HG03565 (cell line): Measurements from ENCODE around the gene TOP2A.
"Not testable (repeated sequence)": the region's sequence is repeated elsewhere in the genome, so short reads cannot be mapped to it uniquely, and the experiment has no call there.

Source experiments
- ATAC-seq: cut with Tn5 transposase; IDR thresholded peaks from one replicate; pipeline ENCODE4 v1.9.1; 2021; ENCODE audit warnings: mild to moderate bottlenecking, moderate library complexity; ENCODE audit not compliant: unreplicated experiment

TOP2A gene

GRCh38 chr17:40377832-40378231, 39.9 kb downstream of the TOP2A start:
- ATAC-seq: no peak

DNA sequence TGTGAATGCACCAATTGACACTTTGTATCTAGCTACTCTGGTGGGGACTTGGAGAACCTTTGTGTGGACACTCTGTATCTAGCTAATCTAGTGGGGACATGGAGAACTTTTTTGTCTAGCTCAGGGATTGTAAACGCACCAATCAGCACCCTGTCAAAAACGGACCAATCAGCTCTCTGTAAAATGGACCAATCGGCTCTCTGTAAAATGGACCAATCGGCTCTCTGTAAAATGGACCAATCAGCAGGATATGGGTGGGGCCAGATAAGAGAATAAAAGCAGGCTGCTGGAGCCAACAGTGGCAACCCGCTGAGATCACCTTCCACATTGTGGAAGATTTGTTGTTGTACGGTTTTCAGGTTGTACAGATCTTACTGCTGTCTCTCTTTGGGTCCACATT, 41.2 kb downstream of the TOP2A start:
- not testable (repeated sequence) for ATAC-seq

GRCh38 chr17:40375786-40376185, 41.9 kb downstream of the TOP2A start:
- ATAC-seq: not testable (repeated sequence)

DNA sequence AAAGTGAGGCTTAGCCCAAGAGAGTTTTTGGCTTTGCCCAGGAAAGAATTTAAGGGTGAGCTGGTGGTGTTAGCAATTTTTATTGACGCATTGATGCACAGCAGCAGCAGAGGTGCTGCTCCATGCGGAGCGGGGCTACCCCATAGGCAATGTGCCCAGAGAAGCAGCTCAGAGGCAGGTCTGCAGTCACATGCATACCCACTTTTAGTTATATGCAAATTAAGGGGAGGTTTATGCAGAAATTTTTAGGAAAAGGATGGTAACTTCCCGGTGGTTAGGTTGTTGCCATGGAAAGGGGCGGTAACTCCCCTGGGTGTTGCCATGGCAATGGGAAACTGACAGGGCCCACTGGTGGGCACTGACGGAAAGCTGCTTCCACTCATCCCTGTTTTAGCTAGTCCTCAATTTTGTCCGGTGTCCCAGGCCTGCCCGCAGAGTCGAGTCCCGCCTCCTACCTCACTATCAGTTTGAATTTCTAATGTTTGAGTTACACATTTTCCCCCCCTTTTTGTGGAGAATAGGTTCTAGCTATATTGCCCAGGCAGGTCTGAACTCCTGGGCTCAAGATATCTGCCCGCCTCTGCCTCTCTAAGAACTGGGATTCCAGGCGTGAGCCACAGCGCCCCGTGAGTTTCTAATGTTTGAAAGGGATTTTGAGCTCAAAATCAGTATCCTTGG, 42.7 kb downstream of the TOP2A start:
- no peak for ATAC-seq

- no peak for ATAC-seq
Measured at GRCh38 chr17:40373999-40374398, 43.7 kb downstream of the TOP2A start.

DNA sequence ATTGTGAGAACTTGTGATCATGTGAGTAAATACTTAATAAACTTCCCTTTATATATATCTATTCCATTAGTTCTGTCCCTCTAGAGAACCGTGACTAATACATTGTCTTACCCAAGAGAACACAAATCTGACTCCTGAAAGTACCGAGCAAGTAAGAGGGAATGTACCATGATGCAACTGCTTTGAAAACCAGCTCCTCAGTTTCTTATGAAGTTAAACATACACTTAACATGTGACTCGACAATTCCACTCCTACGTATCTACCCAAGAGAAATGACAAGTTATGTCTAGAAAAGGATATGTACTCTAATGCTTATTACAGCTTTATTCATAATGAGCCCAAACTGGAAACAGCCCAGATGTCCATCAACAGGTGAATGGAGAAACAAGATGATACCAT, 44.4 kb downstream of the TOP2A start:
- no peak for ATAC-seq

- not testable (repeated sequence) for ATAC-seq
Measured at GRCh38 chr17:40372644-40373043, 45.1 kb downstream of the TOP2A start.

- ATAC-seq: no peak
Measured at GRCh38 chr17:40372031-40372430, 45.7 kb downstream of the TOP2A start.

- no peak for ATAC-seq
Measured at GRCh38 chr17:40371261-40371929, 46.3 kb downstream of the TOP2A start.

GRCh38 chr17:40369923-40370322, 47.8 kb downstream of the TOP2A start:
- no peak for ATAC-seq

DNA sequence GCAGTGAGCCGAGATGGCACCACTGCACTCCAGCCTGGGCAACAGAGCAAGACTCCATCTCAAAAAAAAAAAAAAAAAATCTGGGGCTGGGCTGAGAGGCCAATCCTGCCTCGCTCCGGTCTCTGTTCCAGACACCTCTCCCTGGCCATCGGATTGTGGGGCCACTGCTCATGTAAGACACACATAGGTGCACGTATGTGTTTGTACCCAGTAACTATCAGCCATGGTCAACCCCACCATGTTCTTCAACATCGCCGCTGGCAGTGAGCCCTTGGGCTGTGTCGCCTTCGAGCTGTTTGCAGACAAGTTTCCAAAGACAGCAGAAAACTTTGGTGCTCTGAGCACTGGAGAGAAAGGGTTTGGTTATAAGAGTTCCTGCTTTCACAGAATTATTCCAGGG, 50.0 kb downstream of the TOP2A start:
- ATAC-seq: not testable (repeated sequence)

DNA sequence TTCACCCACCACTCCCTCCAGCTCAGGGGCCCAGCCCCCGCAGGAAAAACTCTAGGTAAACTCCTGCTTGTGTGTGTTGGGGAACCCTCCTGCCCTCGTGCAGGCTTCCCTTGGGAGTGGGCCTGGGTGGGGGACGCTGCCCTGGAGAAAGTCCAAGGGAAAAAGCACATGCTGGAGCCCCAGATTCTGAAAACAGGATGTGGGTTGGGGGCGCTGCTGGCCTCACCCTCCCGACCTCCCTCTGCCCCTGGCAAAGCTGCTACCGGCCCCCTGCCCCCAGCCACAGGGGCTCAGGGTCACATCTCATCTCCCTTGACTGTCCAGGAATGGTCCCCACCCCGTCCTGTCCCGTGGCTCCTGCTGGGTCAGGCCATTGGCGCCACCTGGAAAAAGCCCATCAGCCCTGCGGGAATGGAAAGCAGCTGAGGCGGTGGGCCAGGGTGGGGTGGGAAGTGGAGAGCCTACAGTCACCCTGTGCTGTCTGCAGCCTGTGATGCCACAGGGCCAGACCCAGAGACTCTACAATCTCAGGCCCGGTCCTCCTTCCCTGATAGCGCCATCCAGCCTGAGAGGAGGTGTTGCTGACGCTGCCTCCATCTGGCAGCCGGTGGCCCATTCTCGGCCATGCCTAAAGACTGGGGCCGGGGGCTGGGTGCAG, 50.7 kb downstream of the TOP2A start:
- no peak for ATAC-seq

DNA sequence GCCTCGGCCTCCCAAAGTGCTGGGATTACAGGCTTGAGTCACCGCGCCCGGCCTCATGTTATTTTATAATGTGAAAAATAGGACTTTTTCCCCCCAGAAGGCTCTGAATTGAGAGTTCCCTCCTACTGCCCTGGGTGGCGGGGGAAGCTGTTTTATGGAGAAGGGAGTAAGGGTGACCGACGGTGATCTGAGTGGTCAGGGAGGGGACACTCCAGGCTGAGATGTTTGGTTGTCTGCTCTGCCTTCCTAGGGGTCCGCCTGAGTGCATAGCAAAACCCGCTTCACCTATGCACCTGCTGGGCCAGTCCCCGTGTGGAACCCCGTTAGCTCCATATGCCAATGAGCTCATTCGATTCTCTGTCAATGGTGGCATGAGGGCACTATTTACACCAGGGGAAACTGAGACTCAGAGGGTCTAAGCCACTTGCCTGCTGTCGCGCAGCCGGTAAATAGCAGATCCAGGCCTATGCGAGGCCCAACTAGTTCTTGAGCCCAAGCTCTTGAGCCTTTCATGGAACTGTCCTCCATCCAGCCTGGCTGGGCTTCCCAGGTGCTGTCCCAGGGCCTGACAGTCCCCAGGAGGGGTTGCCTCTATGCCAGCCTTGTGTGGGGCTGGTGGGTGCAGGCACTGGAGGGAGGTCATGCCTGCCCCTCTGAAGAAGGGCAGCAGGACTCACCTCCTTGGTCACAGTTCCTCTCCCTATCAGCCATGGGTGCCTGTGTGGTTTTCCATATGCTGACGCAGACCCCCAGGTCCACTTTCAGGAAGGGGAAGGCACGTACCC, 51.4 kb downstream of the TOP2A start:
- ATAC-seq: no peak

DNA sequence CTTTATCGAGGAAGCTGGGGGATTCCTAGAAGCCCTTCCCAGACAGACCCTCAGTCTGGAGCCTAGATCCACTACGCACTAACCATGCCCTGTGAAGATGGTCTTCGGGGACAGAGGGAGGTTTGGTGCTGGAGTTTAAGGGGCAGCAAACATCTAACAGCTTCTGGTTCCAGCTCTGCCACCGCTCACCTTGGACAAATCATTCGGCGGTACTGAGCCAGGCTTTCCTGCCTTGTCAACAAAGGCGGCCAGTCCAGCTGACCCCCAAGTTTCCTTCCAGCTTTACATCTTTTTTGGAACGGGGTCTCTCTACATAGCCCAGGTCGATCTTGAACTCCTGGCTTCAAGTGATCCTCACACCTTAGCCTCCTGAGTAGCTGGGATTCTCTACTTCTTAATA, 52.8 kb downstream of the TOP2A start:
- no peak for ATAC-seq

DNA sequence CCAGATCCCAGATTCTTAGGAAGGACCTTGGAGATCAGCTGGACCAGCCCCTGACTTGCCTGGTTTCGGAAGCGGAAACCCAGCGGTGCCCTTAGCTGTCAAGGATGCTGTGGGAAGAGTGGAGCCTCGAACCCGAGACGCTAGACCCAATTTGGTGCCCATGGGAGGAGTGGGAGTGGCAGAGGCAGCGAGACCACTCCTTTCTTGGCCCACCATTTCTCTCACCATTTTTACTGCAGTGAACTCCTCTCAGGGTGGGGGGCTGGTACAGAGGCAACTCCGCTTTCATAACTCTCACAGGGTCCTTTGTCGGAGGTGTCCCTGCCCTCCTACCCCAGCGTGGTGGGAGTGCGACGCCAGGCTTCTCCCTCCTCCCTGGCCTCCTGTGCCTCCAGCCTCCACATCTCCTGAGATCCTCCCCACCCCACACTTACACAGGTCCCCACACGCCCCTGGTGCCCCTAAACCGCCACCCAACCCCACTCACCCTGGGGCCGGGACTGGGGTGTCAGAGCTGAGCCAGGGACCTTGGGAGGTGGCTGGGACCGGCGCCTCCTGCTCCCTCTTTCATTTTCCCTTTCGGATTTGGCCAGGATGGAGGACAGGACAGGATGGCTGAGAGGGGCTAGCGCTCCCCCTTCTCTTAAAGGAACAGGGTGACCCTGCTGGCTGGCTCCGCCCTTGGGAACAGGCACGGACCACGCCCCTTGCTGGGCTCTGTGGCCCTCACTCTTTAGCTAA, 53.4 kb downstream of the TOP2A start, which contains the start of gene GJD3:
TSS of gene GJD3 (minus strand) at position 617 of the 741 bp plus-strand sequence. CDS start 922 bp downstream, outside the sequence.
- ATAC-seq: no peak

GRCh38 chr17:40363111-40363827, 54.4 kb downstream of the TOP2A start:
- peak; percentile 19 for ATAC-seq

GRCh38 chr17:40362696-40363110, 55.0 kb downstream of the TOP2A start:
- ATAC-seq: peak; percentile 48

DNA sequence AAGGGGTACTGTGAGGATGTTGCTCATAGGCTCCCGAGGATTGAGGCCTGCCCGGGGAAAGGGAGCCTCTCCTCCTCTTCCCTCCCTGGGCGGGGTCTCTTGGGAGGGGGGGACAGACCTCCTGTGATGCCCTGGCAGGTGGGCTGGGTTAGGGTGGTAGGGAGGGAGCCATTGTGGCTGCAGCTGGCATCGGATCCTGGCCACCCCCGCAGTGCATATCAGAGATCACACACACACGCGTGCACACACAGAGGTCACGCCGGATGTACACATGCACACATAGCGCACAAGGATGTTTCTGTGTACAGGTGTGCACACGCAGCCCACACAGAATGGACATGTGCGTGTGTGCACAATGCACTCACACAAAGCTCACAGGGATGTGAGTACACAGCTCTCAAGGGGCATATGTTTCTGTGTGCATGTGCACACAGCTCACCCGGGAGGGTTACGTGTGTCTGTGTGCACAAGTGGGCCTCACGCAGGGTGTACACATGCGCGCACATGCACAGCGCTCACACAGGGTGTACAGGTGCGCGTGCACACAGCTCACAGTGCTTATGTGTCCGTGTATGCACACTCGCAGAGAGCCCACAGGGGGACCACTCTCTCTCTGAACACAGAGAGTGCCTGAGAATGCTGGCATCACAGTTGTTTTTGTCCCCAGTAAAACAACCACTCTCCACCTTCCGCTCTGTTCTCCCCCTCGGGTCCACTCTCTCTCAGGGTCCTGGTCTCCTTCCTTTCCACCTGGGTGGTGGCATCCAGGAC, 55.6 kb downstream of the TOP2A start:
- ATAC-seq: no peak
